ENCODE data around the gene ATP8B4.

ATP8B4 gene

DNA sequence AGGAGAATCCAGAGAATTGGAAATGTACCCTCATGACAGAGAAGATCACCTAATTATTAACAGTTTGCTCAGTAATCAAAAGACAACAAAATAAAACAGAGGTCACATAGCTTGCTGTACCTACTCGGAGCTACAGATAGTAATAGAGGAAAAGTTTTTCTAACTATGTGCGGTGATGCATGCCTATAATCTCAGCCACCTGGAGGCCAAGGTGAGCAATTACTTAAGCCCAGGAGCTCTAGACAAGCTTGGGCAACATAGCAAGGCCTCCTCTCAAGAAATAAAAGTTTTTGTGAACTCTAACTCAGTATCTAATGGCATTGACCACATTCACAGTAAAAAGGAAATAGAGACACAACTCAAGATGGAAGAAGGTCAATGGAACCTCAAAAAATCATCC, 243.6 kb downstream of the ATP8B4 start:
- Histone ChIP-seq H3K4me1 (ENCODE audit: insufficient read depth, low read length) (no peaks in the 10 kb centered on the region), H3K9me3 (ENCODE audit: low read length) (no peaks in the 10 kb centered on the region), H3K27me3 (ENCODE audit: insufficient read depth, low read length) (no peaks in the 10 kb centered on the region), H3K4me3 (ENCODE audit: low read length) (no peak overlapping the region), H2AFZ (ENCODE audit: low read depth, low read length) (no peak overlapping the region), H3K36me3 (ENCODE audit: insufficient read depth, low read length) (no peaks in the 10 kb centered on the region)

DNA sequence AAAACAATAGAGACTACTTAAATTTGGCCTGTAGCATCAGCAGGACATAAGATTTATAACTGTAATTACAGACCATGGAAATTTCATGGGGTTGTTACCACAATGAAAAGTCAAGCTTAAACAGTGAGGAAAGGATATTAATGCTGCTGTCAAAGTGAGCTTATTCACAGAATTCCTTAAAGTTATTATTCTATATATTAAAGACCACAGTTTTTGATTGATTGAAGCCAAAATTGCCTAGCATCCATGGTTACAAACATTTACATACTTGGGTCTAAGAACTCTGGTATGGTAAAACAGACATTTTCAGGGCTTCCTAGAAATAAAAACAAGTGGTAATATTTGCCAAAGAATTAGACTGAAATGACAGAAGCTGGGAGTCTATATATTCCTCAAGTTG, 248.6 kb downstream of the ATP8B4 start:
- H2AFZ ChIP-seq (ENCODE audit: low read depth, low read length) = no peak overlapping the region
- H3K36me3 ChIP-seq (ENCODE audit: insufficient read depth, low read length) = no peaks in the 10 kb centered on the region
- no peaks in the 10 kb centered on the region for H3K27me3 ChIP-seq (ENCODE audit: insufficient read depth, low read length)
- no peak overlapping the region for H3K4me3 ChIP-seq (ENCODE audit: low read length)
- no peaks in the 10 kb centered on the region for H3K4me1 ChIP-seq (ENCODE audit: insufficient read depth, low read length)
- H3K9me3 ChIP-seq (ENCODE audit: low read length) = no peaks in the 10 kb centered on the region

DNA sequence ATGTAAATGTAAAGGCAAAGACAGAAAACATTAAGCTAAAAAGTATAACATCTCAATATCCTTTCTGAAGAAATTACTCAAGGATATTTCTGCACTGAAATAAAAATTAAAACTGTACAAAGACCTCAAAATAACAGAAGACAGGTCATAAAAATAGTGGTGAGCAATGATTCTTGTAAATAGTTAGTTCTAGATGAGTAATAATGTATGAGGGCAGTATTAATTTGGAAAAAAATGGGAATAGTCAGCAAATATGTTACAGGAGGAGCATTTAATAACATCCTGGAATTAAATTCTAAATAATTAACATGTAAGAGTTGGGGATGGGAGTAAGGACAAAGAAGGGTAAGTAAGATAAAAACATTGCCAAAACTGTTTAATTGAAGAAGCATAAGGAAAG, 250.7 kb downstream of the ATP8B4 start:
- H2AFZ ChIP-seq (ENCODE audit: low read depth, low read length) = no peak overlapping the region
- no peaks in the 10 kb centered on the region for H3K9me3 ChIP-seq (ENCODE audit: low read length)
- no peak overlapping the region for H3K4me3 ChIP-seq (ENCODE audit: low read length)
- H3K36me3 ChIP-seq (ENCODE audit: insufficient read depth, low read length) = no peaks in the 10 kb centered on the region
- no peaks in the 10 kb centered on the region for H3K27me3 ChIP-seq (ENCODE audit: insufficient read depth, low read length)
- no peaks in the 10 kb centered on the region for H3K4me1 ChIP-seq (ENCODE audit: insufficient read depth, low read length)

DNA sequence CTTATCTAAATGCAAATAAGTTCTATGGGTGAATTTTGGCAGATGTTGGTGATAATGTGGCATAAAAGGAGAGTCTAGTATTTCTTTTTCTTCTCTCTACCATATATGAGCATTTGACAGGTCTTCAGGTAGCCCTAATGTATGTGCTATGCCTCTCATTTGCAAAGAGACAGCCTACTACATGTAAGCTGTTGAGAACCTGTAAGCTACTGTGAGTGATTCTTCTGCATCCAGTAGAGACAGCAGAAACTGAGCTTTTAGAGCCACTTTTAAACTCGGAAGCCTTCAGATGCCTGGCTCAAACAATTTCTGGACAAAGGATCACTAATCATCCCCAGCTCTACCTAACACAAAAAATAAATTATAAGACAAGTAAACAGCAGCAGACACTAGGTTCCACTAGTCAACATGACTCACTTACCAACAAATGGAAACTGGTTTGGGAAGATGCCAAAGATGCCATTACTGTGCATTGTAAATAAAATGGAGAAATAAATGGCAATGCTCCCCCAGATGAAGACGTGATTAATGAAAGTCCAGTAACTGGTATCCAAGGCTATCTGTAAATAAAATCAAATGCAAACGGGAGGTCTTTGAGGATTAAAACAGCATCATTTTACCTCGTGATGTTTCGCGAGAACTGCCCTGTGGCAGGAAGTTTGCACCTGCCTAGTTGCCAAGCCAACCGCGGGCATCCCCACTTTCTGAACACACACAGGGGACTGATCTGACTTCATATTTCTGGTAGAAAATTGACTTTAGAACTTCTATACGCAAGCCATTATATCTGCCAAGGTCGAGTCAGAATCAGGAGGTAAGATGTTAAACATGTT, 252.9 kb downstream of the ATP8B4 start:
- no peak overlapping the region for H3K4me3 ChIP-seq (ENCODE audit: low read length)
- no peaks in the 10 kb centered on the region for H3K36me3 ChIP-seq (ENCODE audit: insufficient read depth, low read length)

DNA sequence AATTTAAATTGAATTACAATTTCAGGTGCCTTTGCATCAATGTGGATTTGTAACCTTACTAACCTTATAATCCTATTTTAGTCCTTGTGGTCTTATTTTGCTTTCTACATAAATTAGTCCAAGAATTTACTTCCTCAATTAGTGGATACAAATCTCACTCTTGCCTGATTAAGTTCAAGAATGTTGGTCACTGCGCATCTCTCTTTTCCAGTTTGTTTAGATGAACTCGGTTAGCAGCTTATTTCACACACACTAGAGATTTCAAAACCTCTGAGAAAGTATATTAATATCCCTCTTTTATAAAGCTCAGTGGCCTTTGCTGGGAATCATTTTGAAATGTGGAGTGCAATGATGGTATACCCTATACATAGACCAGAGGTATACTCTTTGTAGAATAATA, 254.8 kb downstream of the ATP8B4 start:
- Histone ChIP-seq H3K4me3 (ENCODE audit: low read length) (no peak overlapping the region), H3K27me3 (ENCODE audit: insufficient read depth, low read length) (no peaks in the 10 kb centered on the region), H3K36me3 (ENCODE audit: insufficient read depth, low read length) (no peaks in the 10 kb centered on the region), H3K9me3 (ENCODE audit: low read length) (no peaks in the 10 kb centered on the region), H3K4me1 (ENCODE audit: insufficient read depth, low read length) (no peaks in the 10 kb centered on the region), H2AFZ (ENCODE audit: low read depth, low read length) (no peak overlapping the region)

More for the DNA sequence above, 252.9 kb downstream of the ATP8B4 start:
- Histone ChIP-seq H3K9me3 (ENCODE audit: low read length) (no peaks in the 10 kb centered on the region), H2AFZ (ENCODE audit: low read depth, low read length) (no peak overlapping the region), H3K4me1 (ENCODE audit: insufficient read depth, low read length) (no peaks in the 10 kb centered on the region), H3K27me3 (ENCODE audit: insufficient read depth, low read length) (no peaks in the 10 kb centered on the region)

DNA sequence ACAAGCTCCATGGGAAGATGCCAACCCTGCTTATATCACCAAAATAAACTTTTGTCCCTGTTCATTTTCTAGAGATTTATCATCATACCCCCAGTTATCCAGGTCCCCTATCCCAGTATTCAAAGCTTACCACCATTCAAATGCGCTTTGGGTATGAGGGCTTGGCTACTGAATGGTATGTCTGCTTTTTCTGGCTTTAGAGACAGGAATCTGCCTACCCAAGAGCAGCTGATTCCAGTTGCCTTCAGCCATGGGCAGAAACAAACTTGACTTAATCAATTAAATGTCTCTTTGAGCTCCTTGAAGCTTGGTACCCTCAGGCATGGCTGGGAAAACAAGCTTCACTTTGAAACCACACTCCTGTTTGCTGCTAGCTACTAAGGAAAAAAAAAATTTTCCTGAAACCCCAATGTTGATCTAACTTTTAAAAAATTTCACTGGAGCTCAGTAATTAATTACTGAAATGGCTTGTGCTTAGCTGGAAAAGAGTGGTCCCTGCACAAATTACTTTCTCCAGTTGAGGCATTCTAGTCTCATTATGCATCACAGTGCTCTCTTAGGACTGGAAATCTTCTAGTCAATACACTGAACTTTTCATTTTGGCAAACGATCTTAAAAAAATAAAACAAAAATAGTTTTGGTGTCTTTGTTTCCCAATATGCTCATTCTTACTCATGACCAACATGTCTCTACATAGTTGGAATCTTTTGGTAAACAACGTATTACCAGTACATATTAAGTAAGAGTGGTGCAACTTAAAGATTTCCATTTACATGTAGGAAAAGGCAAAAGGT, 255.4 kb downstream of the ATP8B4 start:
- H3K4me1 ChIP-seq (ENCODE audit: insufficient read depth, low read length) = no peaks in the 10 kb centered on the region

DNA sequence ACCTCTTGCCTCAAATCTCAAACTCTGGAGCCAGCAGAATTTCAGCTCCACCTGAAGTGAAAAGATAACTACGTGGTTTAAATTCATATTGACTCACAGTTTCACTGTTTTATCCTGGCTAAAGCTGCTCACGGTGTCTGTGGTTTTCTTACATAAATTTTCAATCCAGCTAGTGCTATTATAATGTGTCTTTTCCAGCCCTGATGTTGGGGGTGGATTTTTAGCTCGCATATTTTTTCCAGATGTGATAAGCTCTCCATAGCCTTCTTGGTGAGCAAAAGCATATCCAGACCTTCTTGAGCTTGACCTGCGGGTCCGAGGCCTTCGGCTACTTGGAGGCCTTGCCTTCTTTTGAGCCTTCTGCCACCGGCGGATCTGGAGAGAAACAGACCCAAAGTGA, 258.9 kb downstream of the ATP8B4 start:
- no peak overlapping the region for H3K4me3 ChIP-seq (ENCODE audit: low read length)
- no peaks in the 10 kb centered on the region for H3K4me1 ChIP-seq (ENCODE audit: insufficient read depth, low read length)
- H2AFZ ChIP-seq (ENCODE audit: low read depth, low read length) = no peak overlapping the region
- no peaks in the 10 kb centered on the region for H3K36me3 ChIP-seq (ENCODE audit: insufficient read depth, low read length)
- no peaks in the 10 kb centered on the region for H3K9me3 ChIP-seq (ENCODE audit: low read length)
- no peaks in the 10 kb centered on the region for H3K27me3 ChIP-seq (ENCODE audit: insufficient read depth, low read length)

More for the DNA sequence above, 255.4 kb downstream of the ATP8B4 start:
- Histone ChIP-seq H3K9me3 (ENCODE audit: low read length) (no peaks in the 10 kb centered on the region), H3K4me3 (ENCODE audit: low read length) (no peak overlapping the region), H3K36me3 (ENCODE audit: insufficient read depth, low read length) (no peaks in the 10 kb centered on the region), H2AFZ (ENCODE audit: low read depth, low read length) (no peak overlapping the region), H3K27me3 (ENCODE audit: insufficient read depth, low read length) (no peaks in the 10 kb centered on the region)

DNA sequence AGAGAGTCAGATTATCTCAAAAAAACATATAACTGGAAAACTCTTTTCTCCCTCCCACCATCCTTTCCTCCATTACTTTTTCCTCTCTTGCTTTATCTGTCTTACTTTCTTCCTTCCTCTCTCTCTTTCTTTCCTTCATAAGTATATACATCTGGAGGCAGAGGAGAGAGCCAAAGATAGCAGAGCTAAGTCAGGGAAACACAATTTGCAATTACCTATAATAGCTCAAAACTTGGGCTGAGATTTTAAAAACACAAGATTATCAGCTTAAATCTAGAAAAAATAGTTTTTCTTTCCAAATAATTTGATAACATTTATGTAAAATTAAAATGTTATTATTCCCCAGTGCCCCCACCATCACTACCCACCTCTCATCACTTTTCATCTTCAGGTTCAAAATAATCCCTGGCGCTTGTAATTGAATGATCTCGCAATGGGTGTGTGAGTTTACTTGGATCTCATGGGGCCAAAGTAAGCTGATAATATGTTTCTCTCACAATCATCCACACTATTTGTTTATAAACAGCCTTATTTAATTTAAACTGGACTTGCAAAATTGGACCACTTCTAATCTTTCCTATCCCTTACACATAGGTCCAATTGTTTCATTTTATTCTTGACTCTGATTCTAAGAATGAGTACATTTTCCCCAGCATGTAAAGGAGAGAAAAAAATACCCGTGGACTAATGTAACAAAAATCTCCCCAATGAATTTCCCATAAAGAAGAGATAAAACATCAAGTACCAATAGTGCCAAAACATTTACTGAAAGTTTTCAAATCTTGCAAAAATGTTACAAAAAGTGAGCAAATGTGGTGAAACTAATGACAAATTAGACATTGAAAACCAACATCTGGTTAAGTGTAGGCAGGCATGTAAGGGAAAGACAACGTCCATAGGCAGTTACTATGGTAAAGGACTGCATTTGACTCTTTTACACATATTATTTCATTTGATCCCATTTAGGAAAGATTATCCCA, 261.2 kb downstream of the ATP8B4 start:
- Histone ChIP-seq H3K4me1 (ENCODE audit: insufficient read depth, low read length) (no peaks in the 10 kb centered on the region), H3K27me3 (ENCODE audit: insufficient read depth, low read length) (no peaks in the 10 kb centered on the region), H2AFZ (ENCODE audit: low read depth, low read length) (no peak overlapping the region), H3K36me3 (ENCODE audit: insufficient read depth, low read length) (no peaks in the 10 kb centered on the region), H3K4me3 (ENCODE audit: low read length) (no peak overlapping the region), H3K9me3 (ENCODE audit: low read length) (no peaks in the 10 kb centered on the region)

DNA sequence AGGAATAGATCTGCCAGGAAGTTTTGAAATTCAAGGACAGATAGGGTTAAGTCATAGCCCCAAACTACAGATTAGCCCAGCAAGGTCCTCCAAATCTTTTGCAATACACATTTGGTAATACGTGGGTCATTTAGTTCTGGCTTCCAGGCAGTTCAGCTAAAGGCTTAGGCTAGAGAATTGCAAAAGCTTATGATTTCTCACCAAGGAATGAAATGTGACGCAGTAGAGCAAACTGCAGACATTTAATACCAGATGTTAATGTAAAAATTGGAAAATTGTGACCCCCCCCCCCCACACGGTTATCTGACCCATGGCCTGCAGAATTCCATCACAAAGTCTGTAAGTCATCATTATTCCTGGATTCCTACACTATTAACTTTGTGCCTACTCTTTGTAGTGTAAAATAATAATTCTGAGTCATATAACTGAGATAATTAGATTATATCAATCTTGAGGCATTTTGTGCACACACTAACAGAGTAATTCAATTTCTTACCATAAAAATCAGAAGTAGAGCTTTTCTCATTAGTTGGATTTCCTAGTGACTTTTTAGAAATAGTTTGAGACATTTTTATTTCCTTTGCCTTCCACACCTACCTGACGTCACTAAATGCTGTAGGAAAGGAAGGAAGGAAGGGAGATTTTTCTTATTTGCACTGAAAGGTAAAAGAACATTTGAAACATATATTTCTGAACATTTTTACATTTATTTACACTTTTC, 263.0 kb downstream of the ATP8B4 start:
- no peaks in the 10 kb centered on the region for H3K4me1 ChIP-seq (ENCODE audit: insufficient read depth, low read length)

DNA sequence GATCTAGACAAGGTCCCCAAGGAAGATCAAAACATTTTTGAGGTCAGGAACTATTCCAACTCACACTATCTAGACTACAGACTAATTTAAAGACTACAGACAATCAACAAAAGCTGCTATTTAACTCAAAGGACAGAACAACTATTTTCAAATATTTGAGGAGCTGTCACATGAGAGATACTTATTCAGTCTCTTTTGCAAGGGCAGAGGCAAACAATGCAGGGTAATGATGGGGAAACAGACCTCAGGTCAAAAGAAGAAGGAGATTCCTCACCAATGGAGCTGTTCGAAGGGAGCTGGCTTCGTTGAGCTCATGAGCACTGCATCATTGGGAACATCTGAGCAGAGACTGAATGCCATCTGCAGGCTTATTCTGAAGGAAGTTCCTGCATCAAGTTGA, 266.3 kb downstream of the ATP8B4 start:
- H3K27me3 ChIP-seq (ENCODE audit: insufficient read depth, low read length) = no peaks in the 10 kb centered on the region
- no peaks in the 10 kb centered on the region for H3K9me3 ChIP-seq (ENCODE audit: low read length)
- no peaks in the 10 kb centered on the region for H3K36me3 ChIP-seq (ENCODE audit: insufficient read depth, low read length)
- no peak overlapping the region for H3K4me3 ChIP-seq (ENCODE audit: low read length)
- no peak overlapping the region for H2AFZ ChIP-seq (ENCODE audit: low read depth, low read length)
- no peaks in the 10 kb centered on the region for H3K4me1 ChIP-seq (ENCODE audit: insufficient read depth, low read length)

More for the DNA sequence above, 263.0 kb downstream of the ATP8B4 start:
- Histone ChIP-seq H3K4me3 (ENCODE audit: low read length) (no peak overlapping the region), H3K9me3 (ENCODE audit: low read length) (no peaks in the 10 kb centered on the region), H3K27me3 (ENCODE audit: insufficient read depth, low read length) (no peaks in the 10 kb centered on the region), H2AFZ (ENCODE audit: low read depth, low read length) (no peak overlapping the region), H3K36me3 (ENCODE audit: insufficient read depth, low read length) (no peaks in the 10 kb centered on the region)

DNA sequence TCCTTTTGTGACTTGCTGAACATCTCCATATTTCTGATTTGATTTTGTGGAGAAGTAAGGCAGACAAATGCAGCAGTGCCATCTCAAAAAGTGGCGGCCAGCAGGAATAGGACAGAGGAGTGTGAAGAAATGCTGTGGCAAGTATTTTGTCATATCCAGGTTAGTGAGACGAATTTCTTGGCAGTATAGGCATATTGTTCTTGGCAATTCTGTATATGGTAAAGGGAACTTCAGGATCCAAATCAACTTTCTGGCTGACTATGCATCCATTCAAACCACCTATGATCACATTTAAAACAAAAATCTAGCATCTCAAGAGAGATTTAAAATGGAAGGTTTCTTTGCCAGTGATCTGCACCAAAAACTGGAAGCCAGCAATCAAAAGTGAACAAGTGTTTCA, 270.2 kb downstream of the ATP8B4 start:
- Histone ChIP-seq H3K4me1 (ENCODE audit: insufficient read depth, low read length) (no peaks in the 10 kb centered on the region), H3K9me3 (ENCODE audit: low read length) (no peaks in the 10 kb centered on the region), H3K36me3 (ENCODE audit: insufficient read depth, low read length) (no peaks in the 10 kb centered on the region), H2AFZ (ENCODE audit: low read depth, low read length) (no peak overlapping the region), H3K27me3 (ENCODE audit: insufficient read depth, low read length) (no peaks in the 10 kb centered on the region), H3K4me3 (ENCODE audit: low read length) (no peak overlapping the region)

DNA sequence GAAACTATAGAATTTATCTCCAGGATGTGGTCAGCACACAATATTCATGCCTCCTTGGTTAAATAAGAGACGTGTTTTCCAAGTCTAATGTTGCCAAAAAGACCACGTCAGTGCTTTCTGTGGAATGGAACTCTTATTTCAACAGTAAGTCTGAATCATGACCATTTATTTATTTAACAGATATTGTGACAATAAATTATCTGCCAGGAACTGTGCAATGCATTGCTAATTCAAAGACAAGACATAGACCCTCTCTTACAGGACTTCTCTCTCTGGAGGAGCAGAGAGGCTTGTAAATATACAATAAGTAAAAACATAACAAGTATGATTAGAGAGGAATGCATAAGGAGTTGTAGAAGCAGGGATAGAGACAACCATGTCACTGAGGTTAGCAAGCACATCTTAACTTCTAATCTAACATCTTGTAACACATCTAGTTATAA, 270.7 kb downstream of the ATP8B4 start:
- Histone ChIP-seq H3K4me3 (ENCODE audit: low read length) (no peak overlapping the region), H3K36me3 (ENCODE audit: insufficient read depth, low read length) (no peaks in the 10 kb centered on the region), H3K4me1 (ENCODE audit: insufficient read depth, low read length) (no peaks in the 10 kb centered on the region), H3K9me3 (ENCODE audit: low read length) (no peaks in the 10 kb centered on the region), H3K27me3 (ENCODE audit: insufficient read depth, low read length) (no peaks in the 10 kb centered on the region), H2AFZ (ENCODE audit: low read depth, low read length) (no peak overlapping the region)
